ENCODE measurements around the gene MICALL1. TPM values are rescaled to one million over a fixed set of nuclear protein-coding genes. Genes with fewer than 3 reads are reported as not detected.
A peak's percentile ranks its signal among the peaks of the same experiment; 100 is the strongest.

The MICALL1 gene
- total RNA-seq, 2 donors from 2014 or later = 77.0 to 80.8 TPM

- intact Hi-C loops (cut with DNase I) = no loop called here
- DNase-seq (ENCODE audit: low spot score) = no peak
These were observed 8.3 kb upstream of the MICALL1 start for GRCh38 chr22:37897807-37898206.

DNA sequence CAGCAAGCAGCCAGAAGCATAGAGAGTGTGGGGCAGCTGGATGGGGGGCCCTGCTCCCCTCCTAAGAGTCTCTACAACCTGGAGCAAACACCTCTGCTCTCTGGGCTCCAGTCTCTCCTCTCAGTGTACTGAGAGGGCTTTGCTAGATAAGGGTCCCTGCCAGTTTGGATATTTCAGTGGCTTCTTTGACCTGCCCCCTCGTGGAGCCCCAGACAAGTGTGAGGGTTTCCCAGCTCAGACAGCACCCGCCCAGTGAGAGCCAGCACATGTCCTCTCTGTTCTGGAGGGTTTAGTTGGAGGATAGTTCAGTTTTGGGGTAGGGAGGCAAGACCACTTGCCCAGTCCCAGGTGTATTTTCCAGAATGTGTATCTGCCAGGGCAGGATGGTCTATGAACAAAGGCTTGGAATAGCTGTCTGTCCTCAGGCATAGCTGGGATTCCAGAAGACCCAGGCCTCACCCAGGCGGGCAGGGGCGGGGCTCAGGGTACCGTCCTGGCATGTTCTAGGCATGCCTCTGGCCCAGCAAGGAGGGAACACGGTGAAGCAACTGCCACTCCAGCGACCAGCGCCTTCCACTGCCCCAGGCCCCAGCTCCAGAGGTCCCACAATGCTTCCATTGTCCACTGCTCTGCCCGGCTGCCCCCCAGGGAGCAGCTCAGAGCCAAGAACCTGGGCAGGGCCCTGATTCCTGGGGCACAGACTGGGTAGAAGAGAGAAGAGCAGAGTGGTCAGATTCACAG lies 7.5 kb upstream of the MICALL1 start:
- intact Hi-C loops (cut with DNase I) = no loop called here
- DNase-seq (ENCODE audit: low spot score) = no peak

GRCh38 chr22:37904572-37905533 lies 1.2 kb upstream of the MICALL1 start:
- intact Hi-C loops (cut with DNase I) = no loop called here
- DNase-seq (ENCODE audit: low spot score) = peak; percentile 89

DNA sequence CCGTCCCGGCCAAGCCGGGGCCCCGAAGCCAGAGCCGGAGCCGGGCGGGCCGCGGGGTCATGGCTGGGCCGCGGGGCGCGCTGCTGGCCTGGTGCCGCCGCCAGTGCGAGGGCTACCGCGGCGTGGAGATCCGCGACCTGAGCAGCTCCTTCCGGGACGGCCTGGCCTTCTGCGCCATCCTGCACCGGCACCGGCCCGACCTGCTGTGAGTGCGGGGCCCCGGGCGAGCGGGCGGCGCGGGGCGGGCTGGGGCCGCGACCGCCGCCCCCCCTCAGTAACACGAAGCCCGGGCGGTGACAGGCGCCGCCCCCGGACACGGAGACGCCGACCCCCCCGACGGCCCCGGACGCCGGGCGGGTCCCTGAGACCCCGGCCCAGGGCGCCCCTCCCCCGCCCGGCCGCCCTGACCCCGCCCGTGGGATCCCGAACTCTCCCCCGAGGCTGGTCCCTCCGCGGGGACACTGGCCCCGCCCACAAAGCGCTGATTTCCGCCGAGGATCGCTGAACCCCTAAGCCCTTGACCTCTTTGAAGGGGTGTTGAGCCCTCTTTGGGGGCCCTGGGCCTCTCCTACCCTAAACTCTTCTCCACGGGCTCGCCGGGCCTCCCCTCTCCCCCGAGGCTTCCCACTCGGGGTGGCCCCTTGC lies 389 bp downstream of the MICALL1 start:
- no peak for DNase-seq (ENCODE audit: low spot score)
- intact Hi-C loops (cut with DNase I) = no loop called here

GRCh38 chr22:37907036-37907954 lies 1.2 kb downstream of the MICALL1 start:
- no peak for DNase-seq (ENCODE audit: low spot score)
- intact Hi-C loops (cut with DNase I) = no loop called here

GRCh38 chr22:37909766-37910165 lies 3.7 kb downstream of the MICALL1 start:
- no peak for DNase-seq (ENCODE audit: low spot score)
- intact Hi-C loops (cut with DNase I) = no loop called here

DNA sequence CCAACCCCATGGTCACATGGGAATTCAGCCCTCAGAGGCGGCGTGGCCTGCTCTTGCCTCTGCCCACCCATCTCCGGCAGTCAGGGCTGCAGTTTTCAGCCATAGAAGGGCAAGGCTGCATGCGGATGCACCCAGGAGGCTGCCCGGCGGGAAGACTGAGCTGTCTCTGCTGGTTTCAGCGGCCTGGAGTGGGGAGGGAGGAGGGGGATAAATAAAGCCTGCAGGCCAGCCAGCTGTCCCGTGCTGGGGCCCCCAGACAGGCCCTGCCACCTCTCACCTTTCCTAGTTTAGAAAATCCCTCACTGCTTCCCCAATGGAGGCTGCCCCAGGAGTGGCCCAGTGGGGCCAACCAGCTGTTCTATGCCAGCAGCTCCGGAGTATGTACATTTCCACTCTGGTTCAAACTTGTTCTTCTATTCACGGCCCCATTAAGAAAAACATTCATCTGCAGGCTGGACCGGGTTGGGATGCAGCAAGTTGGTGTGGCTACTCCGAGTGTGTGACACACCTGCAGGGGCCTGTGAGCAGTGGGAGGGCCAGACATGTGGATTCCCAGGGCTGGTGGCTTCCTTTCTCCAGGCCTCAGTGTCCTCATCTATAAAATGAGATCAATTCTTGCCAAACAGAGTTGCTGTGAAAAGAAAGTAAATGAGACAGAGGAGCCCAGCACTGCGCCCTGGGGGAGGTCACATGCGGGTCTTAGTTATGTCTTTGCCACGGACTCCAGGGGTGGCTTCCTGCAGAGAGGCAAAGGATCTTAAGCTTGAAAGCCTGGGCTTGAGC lies 5.0 kb downstream of the MICALL1 start:
- DNase-seq (ENCODE audit: low spot score) = no peak
- intact Hi-C loops (cut with DNase I) = no loop called here

DNA sequence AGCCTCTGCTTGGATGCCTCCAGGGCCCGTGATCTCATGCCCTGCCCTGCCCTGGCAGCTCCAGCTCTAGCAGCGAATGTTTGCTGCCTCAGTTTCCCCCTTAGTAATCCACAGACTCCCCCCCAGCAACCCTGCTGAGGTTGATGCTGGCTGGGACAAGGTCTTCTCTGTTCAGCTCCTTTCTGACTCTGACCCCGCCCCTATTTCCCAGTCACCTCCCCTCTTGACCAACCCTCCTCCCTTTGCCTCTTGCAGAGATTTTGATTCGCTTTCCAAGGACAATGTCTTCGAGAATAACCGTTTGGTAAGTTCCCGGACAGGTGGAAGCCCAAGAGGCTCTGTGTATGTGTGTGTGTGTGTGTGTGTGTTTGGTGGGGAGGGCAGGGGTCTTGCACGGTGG lies 5.6 kb downstream of the MICALL1 start:
- intact Hi-C loops (cut with DNase I) = no loop called here

GRCh38 chr22:37912171-37912570 lies 6.1 kb downstream of the MICALL1 start:
- no peak for DNase-seq (ENCODE audit: low spot score)
- intact Hi-C loops (cut with DNase I) = no loop called here

More for the DNA sequence above, 5.6 kb downstream of the MICALL1 start:
- no peak for DNase-seq (ENCODE audit: low spot score)

DNA sequence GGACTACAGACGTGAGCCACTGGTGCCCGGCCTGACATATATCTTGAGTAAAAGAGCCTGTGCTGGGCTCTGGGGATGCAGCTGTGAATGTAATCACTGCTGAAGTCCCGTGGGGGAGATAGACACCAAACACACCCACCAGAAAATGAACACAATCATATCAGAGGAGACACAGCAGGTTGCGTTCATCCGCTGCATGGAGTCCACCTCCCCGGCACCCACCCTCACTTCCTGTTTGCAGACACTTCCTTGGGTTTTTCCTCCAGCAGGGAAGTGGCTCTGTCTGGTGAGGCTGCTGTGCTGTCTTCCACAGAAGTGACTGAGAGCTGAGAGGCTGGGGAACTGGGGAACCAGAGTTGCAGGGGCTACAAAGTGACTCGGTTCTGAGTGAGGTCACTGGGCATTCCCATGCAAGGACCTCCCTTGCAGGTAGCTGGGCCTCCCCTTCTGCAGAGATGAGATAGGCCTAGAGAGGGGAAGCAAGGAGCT lies 7.2 kb downstream of the MICALL1 start:
- DNase-seq (ENCODE audit: low spot score) = no peak
- intact Hi-C loops (cut with DNase I) = no loop called here

GRCh38 chr22:37916311-37916710 lies 10.2 kb downstream of the MICALL1 start:
- no peak for DNase-seq (ENCODE audit: low spot score)
- intact Hi-C loops (cut with DNase I) = no loop called here

- no peak for DNase-seq (ENCODE audit: low spot score)
- intact Hi-C loops (cut with DNase I) = no loop called here
These were observed 11.9 kb downstream of the MICALL1 start for GRCh38 chr22:37917874-37918548.

- DNase-seq (ENCODE audit: low spot score) = no peak
- intact Hi-C loops (cut with DNase I) = no loop called here
These were observed 12.6 kb downstream of the MICALL1 start for GRCh38 chr22:37918580-37919270.

DNA sequence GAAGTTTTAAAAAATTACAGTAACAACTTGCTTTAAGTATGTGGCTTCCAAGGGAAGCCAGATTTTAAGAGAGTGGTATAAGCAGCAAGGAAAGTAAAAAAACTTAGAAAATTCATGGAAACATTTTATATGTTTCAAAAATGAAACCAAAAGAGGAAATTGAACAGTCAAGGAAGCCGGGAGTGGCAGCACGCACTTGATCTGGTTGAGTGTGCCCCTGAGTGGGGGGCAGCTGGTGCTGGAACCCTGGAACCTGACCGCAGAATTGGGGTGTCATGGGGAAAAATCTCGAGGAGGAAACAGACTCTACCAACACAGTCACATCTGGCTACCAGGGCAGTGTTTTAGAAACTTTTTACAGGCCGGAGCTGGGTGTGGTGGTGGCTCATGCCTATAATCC lies 14.0 kb downstream of the MICALL1 start:
- no peak for DNase-seq (ENCODE audit: low spot score)

GRCh38 chr22:37922191-37922590 lies 16.1 kb downstream of the MICALL1 start:
- no peak for DNase-seq (ENCODE audit: low spot score)
- intact Hi-C loops (cut with DNase I) = no loop called here

More for the DNA sequence above, 14.0 kb downstream of the MICALL1 start:
- intact Hi-C loops (cut with DNase I) = no loop called here

DNA sequence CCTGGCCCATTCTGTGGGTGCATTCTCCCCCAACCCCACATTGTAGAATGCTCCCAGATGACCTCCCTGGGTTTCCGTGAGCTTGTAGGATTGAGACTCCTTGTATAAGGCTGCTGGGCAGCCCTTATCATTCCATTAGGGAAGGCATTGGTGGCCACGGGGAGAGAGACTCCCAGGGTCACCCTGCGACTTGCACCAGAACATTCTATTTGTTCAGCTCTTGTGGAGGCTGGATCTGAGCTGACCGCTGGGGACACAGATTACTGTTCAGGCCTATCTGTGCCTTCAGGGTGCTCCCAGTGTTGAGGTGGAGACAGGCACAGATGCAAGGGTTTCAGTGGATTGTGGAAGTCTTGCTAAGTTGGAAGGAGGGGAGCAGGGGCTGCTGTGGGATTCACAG lies 17.8 kb downstream of the MICALL1 start:
- intact Hi-C loops (cut with DNase I) = no loop called here
- no peak for DNase-seq (ENCODE audit: low spot score)

Measured in posterior vena cava (tissue), 2 donors.